PC-9 (cell line): ENCODE results near the gene NIT2. TPM values are rescaled to one million over a fixed set of nuclear protein-coding genes. Genes with fewer than 3 reads are reported as not detected.
"Not testable (repeated sequence)": the region's sequence is repeated elsewhere in the genome, so short reads cannot be mapped to it uniquely, and the experiment has no call there.

ENCODE experiments used
- BruUV-seq: library from RNA; stranded (reverse); fragments of 400-500 nt; replicated peaks from 2 replicates; lab custom pipeline; 2021; lab: Mats Ljungman, UMichigan
- CTCF ChIA-PET: fragments of 300-600 bp; sonication (Branson Sonifier 250); formaldehyde crosslinking; loops from one replicate; lab custom pipeline; 2022; ENCODE audit warnings: antibody characterized with exemption; lab: Charles Lee
- POLR2A ChIA-PET: fragments of 300-600 bp; sonication (Branson Sonifier 250); formaldehyde crosslinking; loops from one replicate; lab custom pipeline; 2022; ENCODE audit warnings: antibody characterized with exemption; ENCODE audit not compliant: unreplicated experiment; lab: Charles Lee
- DNase-seq, 2 experiments: peaks; one replicate each; pipeline versions ENCODE4 v3.0.0 to v3.0.0-alpha.2; 2015 to 2022; ENCODE audit warnings: mixed read lengths in 1 of 2
- H2AFZ ChIP-seq: fragments of 200-600 bp; sonication (generic); 2 replicates; pipeline ENCODE4 v1.8.1; 2017; ENCODE audit warnings: antibody characterized with exemption
- H3F3A ChIP-seq: fragments of 200-600 bp; sonication (generic); 2 replicates; pipeline ENCODE4 v1.8.1; 2017; ENCODE audit warnings: antibody characterized with exemption, mild to moderate bottlenecking, low read depth; ENCODE audit not compliant: insufficient read depth
- H3K27ac ChIP-seq: fragments of 200-600 bp; sonication (generic); 2 replicates; pipeline ENCODE4 v1.6.1; 2016; ENCODE audit warnings: mixed run types
- H3K27me3 ChIP-seq: fragments of 200-600 bp; sonication (generic); 2 replicates; pipeline ENCODE4 v1.6.1; 2016; ENCODE audit warnings: low read depth, mixed run types; ENCODE audit not compliant: insufficient read depth
- H3K36me3 ChIP-seq: fragments of 200-600 bp; sonication (generic); 2 replicates; pipeline ENCODE4 v1.6.1; 2016; ENCODE audit warnings: low read depth, mixed run types
- H3K4me1 ChIP-seq: fragments of 200-600 bp; sonication (generic); replicated peaks from 2 replicates; pipeline ENCODE4 v1.6.1; 2016; ENCODE audit warnings: mixed run types; ENCODE audit not compliant: insufficient read depth
- H3K4me2 ChIP-seq: fragments of 200-600 bp; sonication (generic); 2 replicates; pipeline ENCODE4 v1.6.1; 2017; ENCODE audit warnings: mixed run types
- H3K4me3 ChIP-seq: fragments of 200-600 bp; sonication (generic); 2 replicates; pipeline ENCODE4 v1.6.1; 2016; ENCODE audit warnings: mixed run types
- H3K79me2 ChIP-seq: fragments of 200-600 bp; sonication (generic); 2 replicates; pipeline ENCODE4 v1.6.1; 2017; ENCODE audit warnings: low read depth, mixed run types
- H3K9me2 ChIP-seq: fragments of 200-600 bp; sonication (generic); 2 replicates; pipeline ENCODE4 v1.8.1; 2017; ENCODE audit warnings: mild to moderate bottlenecking; ENCODE audit not compliant: insufficient read depth
- H3K9me3 ChIP-seq: fragments of 200-600 bp; sonication (generic); 2 replicates; pipeline ENCODE4 v1.8.1; 2016; ENCODE audit warnings: low read depth; ENCODE audit not compliant: insufficient read depth
- H4K20me1 ChIP-seq: fragments of 200-600 bp; sonication (generic); 2 replicates; pipeline ENCODE4 v1.8.1; 2017; ENCODE audit not compliant: insufficient read depth
- EZH2 ChIP-seq: fragments of 200-600 bp; sonication (generic); IDR thresholded peaks from 2 replicates; pipeline ENCODE4 v1.8.0; 2017; ENCODE audit warnings: antibody characterized with exemption, low read depth
- intact Hi-C: fragments of 100-400 bp; cut with micrococcal nuclease; formaldehyde crosslinking; loops from one replicate; pipeline ENCODE4 v1.10.0; 2022; ENCODE audit not compliant: unreplicated experiment
- total RNA-seq: library from RNA; stranded (reverse); gene quantifications from 2 replicates; pipeline ENCODE4 v1.2.3, GENCODE V29; 2021
- TF ChIP-seq, protein P1 (sequence below): fragments of 200-600 bp; sonication (generic); conservative IDR thresholded peaks from 2 replicates; pipeline ENCODE4 v1.6.1; 2017; ENCODE audit warnings: mixed run types, antibody characterized with exemption, mild to moderate bottlenecking, moderate library complexity

Gene NIT2
- total RNA-seq, 1 experiment from 2014 or later: 115 TPM

DNA sequence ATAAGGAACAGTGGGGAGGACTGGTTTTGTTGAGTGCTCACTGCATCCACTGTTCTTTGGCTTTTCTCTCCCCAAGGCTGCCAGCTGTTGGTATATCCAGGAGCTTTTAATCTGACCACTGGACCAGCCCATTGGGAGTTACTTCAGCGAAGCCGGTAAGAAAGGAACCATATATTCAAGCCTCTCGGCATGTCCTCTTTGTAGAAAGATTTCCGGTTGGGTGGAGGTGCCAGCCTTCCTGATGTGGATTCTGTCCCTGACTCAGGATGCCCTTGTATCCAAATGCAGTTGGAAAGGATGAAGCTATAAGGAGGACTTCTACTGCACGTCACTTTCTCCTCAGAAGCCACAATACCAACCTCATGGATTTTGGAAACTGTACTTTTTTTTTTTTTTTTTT, 14.2 kb downstream of the NIT2 start:
- ChIA-PET CTCF (interaction anchor here (0.6 to 0.7 kb wide), 2 partner anchors 151 to 816 kb away, joined by 5 to 6 read pairs; no protein-coding TSS in a partner anchor), POLR2A (no interaction called here)
- TF ChIP-seq, protein P1, sequence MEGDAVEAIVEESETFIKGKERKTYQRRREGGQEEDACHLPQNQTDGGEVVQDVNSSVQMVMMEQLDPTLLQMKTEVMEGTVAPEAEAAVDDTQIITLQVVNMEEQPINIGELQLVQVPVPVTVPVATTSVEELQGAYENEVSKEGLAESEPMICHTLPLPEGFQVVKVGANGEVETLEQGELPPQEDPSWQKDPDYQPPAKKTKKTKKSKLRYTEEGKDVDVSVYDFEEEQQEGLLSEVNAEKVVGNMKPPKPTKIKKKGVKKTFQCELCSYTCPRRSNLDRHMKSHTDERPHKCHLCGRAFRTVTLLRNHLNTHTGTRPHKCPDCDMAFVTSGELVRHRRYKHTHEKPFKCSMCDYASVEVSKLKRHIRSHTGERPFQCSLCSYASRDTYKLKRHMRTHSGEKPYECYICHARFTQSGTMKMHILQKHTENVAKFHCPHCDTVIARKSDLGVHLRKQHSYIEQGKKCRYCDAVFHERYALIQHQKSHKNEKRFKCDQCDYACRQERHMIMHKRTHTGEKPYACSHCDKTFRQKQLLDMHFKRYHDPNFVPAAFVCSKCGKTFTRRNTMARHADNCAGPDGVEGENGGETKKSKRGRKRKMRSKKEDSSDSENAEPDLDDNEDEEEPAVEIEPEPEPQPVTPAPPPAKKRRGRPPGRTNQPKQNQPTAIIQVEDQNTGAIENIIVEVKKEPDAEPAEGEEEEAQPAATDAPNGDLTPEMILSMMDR: no peak
- TF ChIP-seq EZH2: no peak
- H3K79me2 ChIP-seq: no peaks in the 10 kb centered on the region
- no peak overlapping the region for H3K4me2 ChIP-seq
- no peak overlapping the region for H3K4me3 ChIP-seq
- H3K9me2 ChIP-seq: no peaks in the 10 kb centered on the region
- BruUV-seq: no TSS peak
- DNase-seq: no peak
- no peaks in the 10 kb centered on the region for H4K20me1 ChIP-seq
- H3K4me1 ChIP-seq: no peaks in the 10 kb centered on the region
- peaks cover 72% of the 10 kb centered on the region for H3K36me3 ChIP-seq
- H2AFZ ChIP-seq: no peak overlapping the region
- H3F3A ChIP-seq: no peaks in the 10 kb centered on the region; the same call in 1 of the 2 replicates
- intact Hi-C loops: no loop called here
- H3K27ac ChIP-seq: no peak overlapping the region
- H3K27me3 ChIP-seq: no peaks in the 10 kb centered on the region
- H3K9me3 ChIP-seq: no peaks in the 10 kb centered on the region

DNA sequence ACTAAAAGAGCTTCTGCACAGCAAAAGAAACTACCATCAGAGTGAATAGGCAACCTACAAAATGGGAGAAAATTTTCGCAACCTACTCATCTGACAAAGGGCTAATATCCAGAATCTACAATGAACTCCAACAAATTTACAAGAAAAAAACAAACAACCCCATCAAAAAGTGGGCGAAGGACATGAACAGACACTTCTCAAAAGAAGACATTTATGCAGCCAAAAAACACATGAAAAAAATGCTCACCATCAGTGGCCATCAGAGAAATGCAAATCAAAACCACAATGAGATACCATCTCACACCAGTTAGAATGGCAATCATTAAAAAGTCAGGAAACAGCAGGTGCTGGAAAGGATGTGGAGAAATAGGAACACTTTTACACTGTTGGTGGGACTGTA, 17.2 kb downstream of the NIT2 start:
- peaks cover 74% of the 10 kb centered on the region for H3K36me3 ChIP-seq
- DNase-seq, POLR2A ChIA-PET, BruUV-seq, H3K27me3 ChIP-seq, H3K4me3 ChIP-seq, H3K4me1 ChIP-seq, CTCF ChIA-PET, H3K9me3 ChIP-seq, intact Hi-C loops, H3K4me2 ChIP-seq, H3K27ac ChIP-seq, H3K9me2 ChIP-seq, H4K20me1 ChIP-seq, H2AFZ ChIP-seq, H3F3A ChIP-seq, H3K79me2 ChIP-seq: not testable (repeated sequence)

DNA sequence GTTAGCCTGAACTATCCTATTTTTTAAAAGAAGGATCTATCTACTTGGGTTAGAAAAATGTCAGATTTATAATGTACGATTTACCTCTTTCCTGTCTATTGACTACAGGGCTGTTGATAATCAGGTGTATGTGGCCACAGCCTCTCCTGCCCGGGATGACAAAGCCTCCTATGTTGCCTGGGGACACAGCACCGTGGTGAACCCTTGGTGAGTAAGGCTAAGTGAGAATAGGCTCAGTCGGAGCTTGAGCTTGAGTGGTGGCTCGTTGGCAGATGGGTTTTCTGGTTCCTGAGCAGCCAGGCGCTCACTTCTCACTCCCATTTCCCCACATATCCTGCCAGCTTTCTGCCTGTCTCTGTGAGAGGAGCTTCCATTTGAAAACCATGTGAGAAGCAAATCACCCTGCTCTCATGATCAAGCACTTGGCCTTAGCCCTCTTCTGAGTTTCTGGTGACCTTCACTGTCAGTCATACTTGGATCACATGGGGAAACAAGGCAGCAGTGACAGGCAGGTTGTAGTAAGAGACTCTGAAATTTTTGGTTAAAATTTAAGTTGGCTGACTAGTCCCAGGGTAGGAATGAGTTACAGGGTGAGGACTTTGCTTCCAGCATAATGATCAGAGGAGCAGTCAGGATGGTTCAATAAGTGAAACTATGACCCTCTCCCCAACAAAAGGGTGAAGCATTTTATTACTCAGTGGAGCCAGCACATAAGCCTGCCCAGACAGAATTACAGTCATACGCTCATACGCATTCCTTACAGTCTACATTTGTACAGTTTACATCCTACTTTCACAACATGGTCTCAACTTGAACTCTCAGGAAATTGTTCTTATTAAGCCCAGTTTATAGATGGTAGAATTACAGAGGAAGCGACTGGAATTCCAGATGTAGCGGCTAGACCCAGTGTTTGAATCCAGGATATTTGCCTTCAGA, 18.0 kb downstream of the NIT2 start:
- H3K4me2 ChIP-seq: no peak overlapping the region
- no peaks in the 10 kb centered on the region for H3K4me1 ChIP-seq
- no peaks in the 10 kb centered on the region for H3K27me3 ChIP-seq
- H3K9me2 ChIP-seq: no peaks in the 10 kb centered on the region
- no peak overlapping the region for H3K4me3 ChIP-seq
- TF ChIP-seq EZH2: no peak
- TF ChIP-seq, protein P1: no peak
- no peaks in the 10 kb centered on the region for H3K79me2 ChIP-seq
- H3K36me3 ChIP-seq: peaks cover 71% of the 10 kb centered on the region
- no TSS peak for BruUV-seq
- POLR2A ChIA-PET: no interaction called here
- CTCF ChIA-PET: no interaction called here
- peaks cover 4% of the 10 kb centered on the region for H3F3A ChIP-seq
- intact Hi-C loops: no loop called here
- no peak overlapping the region for H2AFZ ChIP-seq
- H3K9me3 ChIP-seq: no peaks in the 10 kb centered on the region
- H3K27ac ChIP-seq: no peak overlapping the region
- DNase-seq: no peak
- no peaks in the 10 kb centered on the region for H4K20me1 ChIP-seq
